Endothelial cell of umbilical vein (primary cell): ENCODE measurements around the gene NEO1. TPM values are rescaled to one million over a fixed set of nuclear protein-coding genes. Genes with fewer than 3 reads are reported as not detected.
A peak's percentile ranks its signal among the peaks of the same experiment; 100 is the strongest.

Experiments used
- BruUV-seq: library from RNA; stranded (reverse); fragments of 400-500 nt; replicated peaks from 2 replicates; lab custom pipeline; 2021; lab: Mats Ljungman, UMichigan
- CTCF ChIA-PET: fragments of 300-600, 350-600 bp; sonication (Branson Sonifier 250); formaldehyde crosslinking; loops from one replicate; lab custom pipeline; 2021; ENCODE audit warnings: antibody characterized with exemption, inconsistent platforms; lab: Charles Lee
- POLR2A ChIA-PET: fragments of 300-600, 350-600 bp; sonication (Branson Sonifier 250); formaldehyde crosslinking; loops from one replicate; lab custom pipeline; 2021; ENCODE audit warnings: antibody characterized with exemption, inconsistent platforms; lab: Charles Lee
- DNase-seq: peaks from one replicate; pipeline ENCODE4 v3.0.0-alpha.2; 2011; ENCODE audit warnings: low read depth, low spot score
- FAIRE-seq: peaks from 2 replicates; lab custom pipeline; 2011; peaks lifted over from hg19 to GRCh38; lab: Jason Lieb, UNC
- H2AFZ ChIP-seq: 2 replicates; pipeline ENCODE4 v1.6.0; 2012; ENCODE audit warnings: low read depth, low read length, control low read depth, inconsistent platforms
- H3K27ac ChIP-seq: 2 replicates; pipeline ENCODE4 v1.5.1; 2011; ENCODE audit warnings: low read depth, mild to moderate bottlenecking, control low read depth, low read length, moderate library complexity; ENCODE audit not compliant: insufficient read depth
- H3K27me3 ChIP-seq, 2 experiments: 2 replicates each; pipeline versions ENCODE4 v1.6.0 to v1.6.1; 2011; ENCODE audit warnings: low read length in 2 of 2, mixed read lengths in 1 of 2; ENCODE audit not compliant: control insufficient read depth in 2 of 2, insufficient read depth in 2 of 2
- H3K36me3 ChIP-seq, 2 experiments: 2 replicates in 1 of 2; 3 replicates in 1 of 2; pipeline ENCODE4 v1.5.1; 2011; ENCODE audit warnings: low read length in 2 of 2, mild to moderate bottlenecking in 1 of 2, moderate library complexity in 1 of 2; ENCODE audit not compliant: control insufficient read depth in 2 of 2, insufficient read depth in 2 of 2; ENCODE audit errors: extremely low read depth in 1 of 2
- H3K4me1 ChIP-seq: 3 replicates; pipeline ENCODE4 v1.5.1; 2011; ENCODE audit warnings: mild to moderate bottlenecking, low read length; ENCODE audit not compliant: control insufficient read depth, insufficient read depth; ENCODE audit errors: extremely low read depth
- H3K4me2 ChIP-seq: 2 replicates; pipeline ENCODE4 v1.6.1; 2011; ENCODE audit warnings: low read length, control low read depth, mixed read lengths; ENCODE audit not compliant: insufficient read depth
- H3K4me3 ChIP-seq, 3 experiments: fragments of 200-600 bp in 1 of 3; sonication (generic), shearing (Covaris generic) in 1 of 3; replicated peaks in 1 of 3; 2 replicates each; pipeline ENCODE4 v1.5.1; 2011 to 2016; ENCODE audit warnings: control low read depth in 3 of 3, low read length in 3 of 3, mild to moderate bottlenecking in 2 of 3, inconsistent platforms in 1 of 3, low read depth in 1 of 3, moderate library complexity in 1 of 3; ENCODE audit not compliant: insufficient read depth in 1 of 3
- H3K79me2 ChIP-seq: 2 replicates; pipeline ENCODE4 v1.6.0; 2012; ENCODE audit warnings: low read length, inconsistent platforms; ENCODE audit not compliant: control insufficient read depth, insufficient read depth
- H3K9ac ChIP-seq: replicated peaks from 2 replicates; pipeline ENCODE3; 2011; ENCODE audit warnings: low read length, control low read depth; ENCODE audit not compliant: insufficient read depth; ENCODE audit errors: extremely low read depth
- H3K9me1 ChIP-seq: replicated peaks from 3 replicates; pipeline ENCODE4 v1.6.0; 2011; ENCODE audit warnings: mild to moderate bottlenecking, low read length; ENCODE audit not compliant: control insufficient read depth, insufficient read depth; ENCODE audit errors: extremely low read depth
- H3K9me3 ChIP-seq: replicated peaks from 2 replicates; pipeline ENCODE4 v1.5.1; 2012; ENCODE audit warnings: low read length, inconsistent platforms; ENCODE audit not compliant: control insufficient read depth, insufficient read depth
- H4K20me1 ChIP-seq: replicated peaks from 2 replicates; pipeline ENCODE3; 2011; ENCODE audit warnings: mild to moderate bottlenecking, low read length; ENCODE audit not compliant: control insufficient read depth, insufficient read depth; ENCODE audit errors: extremely low read depth
- CTCF ChIP-seq, 2 donors: IDR thresholded peaks; 1 replicate in 1 of 2; 2 replicates in 1 of 2; pipeline ENCODE4 v1.5.1; 2011; ENCODE audit warnings: low read length in 2 of 2, mild to moderate bottlenecking in 2 of 2, moderate library complexity in 2 of 2, control low read depth in 1 of 2, inconsistent platforms in 1 of 2, low read depth in 1 of 2; ENCODE audit not compliant: insufficient read depth in 1 of 2; ENCODE audit errors: extremely low read depth in 1 of 2
- EZH2 ChIP-seq: IDR thresholded peaks from 2 replicates; pipeline ENCODE4 v1.6.1; 2012; ENCODE audit warnings: borderline replicate concordance, low read depth, mild to moderate bottlenecking, moderate library complexity, low read length, inconsistent platforms; ENCODE audit not compliant: severe bottlenecking
- FOS ChIP-seq: IDR thresholded peaks from 2 replicates; pipeline ENCODE4 v1.6.1; 2011; ENCODE audit warnings: mild to moderate bottlenecking, low read length, moderate library complexity, borderline replicate concordance; ENCODE audit not compliant: insufficient read depth
- GATA2 ChIP-seq: IDR thresholded peaks from 2 replicates; pipeline ENCODE4 v1.7.0; 2011; ENCODE audit warnings: low read depth, mild to moderate bottlenecking, moderate library complexity, mixed read lengths, low read length; ENCODE audit not compliant: insufficient read length, insufficient read depth
- JUN ChIP-seq: IDR thresholded peaks from 2 replicates; pipeline ENCODE4 v1.6.1; 2011; ENCODE audit warnings: borderline replicate concordance, low read depth; ENCODE audit not compliant: insufficient read length, insufficient read depth
- MAX ChIP-seq: IDR thresholded peaks from 2 replicates; pipeline ENCODE4 v1.6.1; 2011; ENCODE audit not compliant: insufficient read depth, insufficient read length
- MYC ChIP-seq: IDR thresholded peaks from one replicate; pipeline ENCODE4 v1.6.1; 2011; ENCODE audit warnings: mild to moderate bottlenecking, low read depth, low read length
- POLR2A ChIP-seq: IDR thresholded peaks from 2 replicates; pipeline ENCODE4 v1.6.1; 2012; ENCODE audit warnings: low read depth, mild to moderate bottlenecking, control low read depth, low read length
- POLR2AphosphoS5 ChIP-seq: IDR thresholded peaks from 2 replicates; pipeline ENCODE4 v1.6.1; 2012; ENCODE audit warnings: low read depth, mild to moderate bottlenecking, control low read depth, low read length, moderate library complexity; ENCODE audit not compliant: insufficient read depth
- dilution Hi-C: fragments of 300-500 bp; cut with MboI; formaldehyde crosslinking; loops from one replicate; pipeline ENCODE4 v1.15.0; 2019; ENCODE audit warnings: low sequenced_read_pairs; ENCODE audit not compliant: extremely low pct_ligation_motif_present
- intact Hi-C: fragments of 100-400 bp; cut with micrococcal nuclease; formaldehyde crosslinking; loops from one replicate; pipeline ENCODE4 v1.10.0; 2022
- polyA plus RNA-seq, 4 experiments: library from polyadenylated mRNA; depleted of rRNA in 3 of 4; stranded (reverse) in 3 of 4; unstranded in 1 of 4; fragments of >200 nt; gene quantifications; 2 replicates each; pipeline versions ENCODE4 v1.2.1 to v1.2.3, GENCODE V29; 2011 to 2012; ENCODE audit warnings: missing spikeins in 1 of 4
- total RNA-seq: library from RNA; stranded (reverse); gene quantifications from 2 replicates; pipeline ENCODE4 v1.2.3, GENCODE V29; 2021

Gene NEO1
- total and polyA plus RNA-seq, 2 donors (not counting 3 experiments of a cell fraction or from before 2014, with no cell fraction given): 0.12 to 0.35 TPM

- ChIA-PET CTCF (interaction anchor here (0.9 to 2.3 kb wide), 4 partner anchors 15 to 767 kb away, joined by 5 to 25 read pairs (median 8); no protein-coding TSS in a partner anchor), POLR2A (no interaction called here)
- Histone ChIP-seq H3K79me2 (no peaks in the 10 kb centered on the region), H3K4me3 (no peak overlapping the region), H3K4me2 (no peak overlapping the region), H3K9me3 (no peaks in the 10 kb centered on the region), H4K20me1 (peaks cover 6% of the 10 kb centered on the region), H3K9ac (no peak overlapping the region), H3K4me1 (no peaks in the 10 kb centered on the region), H3K27ac (no peak overlapping the region), H3K27me3 (peaks cover 55 to 78% of the 10 kb centered on the region in 2 experiments), H3K9me1 (no peaks in the 10 kb centered on the region), H2AFZ (no peak overlapping the region), H3K36me3 (no peaks in the 10 kb centered on the region)
- TF ChIP-seq POLR2A (no peak), EZH2 (no peak), POLR2AphosphoS5 (peak; percentile 68), MYC (no peak), JUN (peak; percentile 33), CTCF (IDR thresholded peaks at IDR 0.05; ENCODE audit: extremely low read depth in 1 of 2, insufficient read depth in 1 of 2, low read depth in 1 of 2, low read length in 2 of 2) (no peak), FOS (peak; percentile 33), MAX (no peak), GATA2 (peak; percentile 70)
- dilution Hi-C loops (no loop called here), intact Hi-C loops (loop anchor here (1.0 kb wide), 2 partner anchors 13 to 28 kb away; no protein-coding TSS in a partner anchor)
- BruUV-seq: no TSS peak
- FAIRE-seq (peak; percentile 79), DNase-seq (peak; percentile 83)
These were observed 27.3 kb downstream of the NEO1 start for GRCh38 chr15:73079565-73079964.
